GM23248 (cell line): ENCODE measurements around the gene CCDC117. TPM values are rescaled to one million over a fixed set of nuclear protein-coding genes. Genes with fewer than 3 reads are reported as not detected.

ENCODE experiments used
- DNase-seq: peaks from one replicate; pipeline ENCODE4 v3.0.0-alpha.2; 2015
- H2AFZ ChIP-seq: fragments of 200-600 bp; sonication (generic); 2 replicates; pipeline ENCODE4 v1.6.1; 2016; ENCODE audit warnings: antibody characterized with exemption
- H3F3A ChIP-seq: fragments of 200-600 bp; sonication (generic); 2 replicates; pipeline ENCODE4 v1.6.1; 2016; ENCODE audit warnings: mild to moderate bottlenecking, antibody characterized with exemption, mixed run types; ENCODE audit not compliant: insufficient read depth
- H3K27ac ChIP-seq: fragments of 200-600 bp; sonication (generic); 2 replicates; pipeline ENCODE4 v1.5.1; 2016; ENCODE audit warnings: mild to moderate bottlenecking
- H3K27me3 ChIP-seq: fragments of 200-600 bp; sonication (generic); replicated peaks from 2 replicates; pipeline ENCODE4 v1.6.1; 2016; ENCODE audit warnings: mild to moderate bottlenecking; ENCODE audit not compliant: insufficient read depth
- H3K36me3 ChIP-seq: fragments of 200-600 bp; sonication (generic); 2 replicates; pipeline ENCODE4 v1.6.1; 2016; ENCODE audit warnings: low read depth, mild to moderate bottlenecking
- H3K4me1 ChIP-seq: fragments of 200-600 bp; sonication (generic); 2 replicates; pipeline ENCODE4 v1.6.1; 2016; ENCODE audit warnings: mild to moderate bottlenecking; ENCODE audit not compliant: insufficient read depth
- H3K4me2 ChIP-seq: fragments of 200-600 bp; sonication (generic); one replicate; pipeline ENCODE4 v1.6.1; 2016; ENCODE audit warnings: mild to moderate bottlenecking; ENCODE audit not compliant: unreplicated experiment
- H3K4me3 ChIP-seq: fragments of 200-600 bp; sonication (generic); 2 replicates; pipeline ENCODE4 v1.5.1; 2016; ENCODE audit warnings: mild to moderate bottlenecking
- H3K79me2 ChIP-seq: fragments of 200-600 bp; sonication (generic); 2 replicates; pipeline ENCODE4 v1.6.1; 2016; ENCODE audit warnings: mild to moderate bottlenecking; ENCODE audit not compliant: insufficient read depth
- H3K9ac ChIP-seq: fragments of 200-600 bp; sonication (generic); 2 replicates; pipeline ENCODE4 v1.6.1; 2016; ENCODE audit warnings: mild to moderate bottlenecking
- H3K9me2 ChIP-seq: fragments of 200-600 bp; sonication (generic); 2 replicates; pipeline ENCODE4 v1.6.1; 2016; ENCODE audit warnings: mixed run types, mild to moderate bottlenecking, moderate library complexity; ENCODE audit not compliant: insufficient read depth
- H3K9me3 ChIP-seq: fragments of 200-600 bp; sonication (generic); one replicate; pipeline ENCODE4 v1.6.1; 2017; ENCODE audit warnings: low read depth
- H4K20me1 ChIP-seq: fragments of 200-600 bp; sonication (generic); 2 replicates; pipeline ENCODE4 v1.6.0; 2016; ENCODE audit not compliant: insufficient read depth
- EZH2 ChIP-seq: fragments of 200-600 bp; sonication (generic); IDR thresholded peaks from 2 replicates; pipeline ENCODE4 v1.6.1; 2018; ENCODE audit warnings: antibody characterized with exemption, mild to moderate bottlenecking; ENCODE audit not compliant: insufficient read depth, poor library complexity, severe bottlenecking
- EZH2phosphoT487 ChIP-seq: fragments of 200-600 bp; sonication (generic); IDR thresholded peaks from 2 replicates; pipeline ENCODE4 v1.6.1; 2018; ENCODE audit warnings: antibody characterized with exemption, moderate library complexity, mild to moderate bottlenecking, low read depth; ENCODE audit not compliant: insufficient read depth
- WGBS, 2 experiments: methylation state at CpG; one replicate each; pipeline ENCODE4 v1.1.6; 2015 to 2017; ENCODE audit warnings: low lambda C conversion rate in 2 of 2, low coverage in 1 of 2; ENCODE audit errors: missing lambda C conversion rate in 2 of 2; 5-methylcytosine and 5-hydroxymethylcytosine counted together
- in situ Hi-C: fragments of 300-500 bp; cut with MboI; formaldehyde crosslinking; loops from 2 replicates; pipeline ENCODE4 v1.15.0; 2020
- polyA plus RNA-seq: library from polyadenylated mRNA; unstranded; fragments of >200 nt; fragmentation: Nextera tagmentation; extraction: Ambion mirVana; gene quantifications from 2 replicates; pipeline ENCODE4 v1.2.1, GENCODE V29; 2016
- total RNA-seq: library from RNA; depleted of rRNA; stranded (reverse); fragments of >200 nt; shearing (Covaris generic); gene quantifications from 2 replicates; pipeline ENCODE4 v1.2.3, GENCODE V29; 2014

Gene CCDC117
- total and polyA plus RNA-seq, 2 experiments from 2014 or later: 14.6 to 24.2 TPM

DNA sequence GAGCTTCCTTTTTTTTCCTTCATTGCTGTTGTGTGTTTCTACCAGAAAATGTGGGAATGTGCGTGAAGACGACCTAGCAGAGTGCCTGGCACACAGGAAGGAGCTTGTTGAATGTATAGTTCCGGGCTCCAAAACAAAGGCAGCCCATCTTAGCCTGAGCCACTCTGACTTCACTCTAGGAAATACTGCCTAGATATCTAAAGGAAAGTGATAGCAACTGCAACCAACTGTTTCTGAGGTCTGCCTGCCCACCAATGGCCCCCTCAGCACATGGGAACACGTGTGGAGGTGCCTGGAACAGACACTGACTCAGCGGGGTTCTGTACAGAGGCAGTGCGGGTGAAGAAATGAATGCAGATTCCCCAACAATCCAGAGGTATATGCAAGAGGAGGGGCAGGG, 42.6 kb downstream of the CCDC117 start:
- no peaks in the 10 kb centered on the region for H3K79me2 ChIP-seq
- WGBS, 2 experiments: 71 to 73% methylated on average over 6 of the region's 6 CpGs

DNA sequence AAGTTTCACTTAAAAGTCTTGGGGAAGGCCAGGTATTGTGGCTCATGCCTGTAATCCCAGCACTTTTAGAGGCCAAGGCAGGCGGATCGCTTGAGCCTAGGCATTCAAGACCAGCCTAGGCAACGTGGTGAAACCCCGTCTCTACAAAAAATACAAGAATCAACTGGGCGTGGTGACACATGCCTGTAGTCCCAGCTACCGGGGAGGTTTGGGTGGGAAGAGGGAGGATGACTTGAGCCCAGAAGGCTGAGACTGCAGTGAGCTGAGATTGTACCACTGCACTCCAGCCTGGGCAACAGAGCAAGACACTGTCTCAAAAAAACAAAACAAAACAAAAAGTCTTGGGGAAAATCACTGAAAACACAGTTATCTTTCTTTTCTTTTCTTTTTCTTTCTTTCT, 43.2 kb downstream of the CCDC117 start:
- H3K9me3 ChIP-seq: no peaks in the 10 kb centered on the region
- H3K9ac ChIP-seq: no peak overlapping the region
- no peaks in the 10 kb centered on the region; the same call in 1 of the 2 replicates for H3K4me1 ChIP-seq
- no peak for TF ChIP-seq EZH2phosphoT487
- no peak for TF ChIP-seq EZH2
- H3K27me3 ChIP-seq: no peaks in the 10 kb centered on the region
- no peaks in the 10 kb centered on the region for H3F3A ChIP-seq
- DNase-seq: no peak
- no peak overlapping the region for H3K4me2 ChIP-seq
- no peaks in the 10 kb centered on the region for H3K9me2 ChIP-seq
- WGBS, 2 experiments: 62 to 67% methylated on average over 6 of the region's 6 CpGs
- H3K27ac ChIP-seq: no peak overlapping the region
- in situ Hi-C loops: no loop called here
- no peaks in the 10 kb centered on the region for H3K79me2 ChIP-seq
- no peaks in the 10 kb centered on the region for H3K36me3 ChIP-seq
- no peak overlapping the region for H2AFZ ChIP-seq
- H3K4me3 ChIP-seq: no peak overlapping the region
- no peaks in the 10 kb centered on the region for H4K20me1 ChIP-seq

More for the DNA sequence above, 42.6 kb downstream of the CCDC117 start:
- Histone ChIP-seq H3K9me3 (no peaks in the 10 kb centered on the region), H3K9ac (no peak overlapping the region), H4K20me1 (no peaks in the 10 kb centered on the region), H3K4me1 (no peaks in the 10 kb centered on the region; the same call in 1 of the 2 replicates), H3K27ac (no peak overlapping the region), H3F3A (no peaks in the 10 kb centered on the region), H2AFZ (no peak overlapping the region), H3K27me3 (no peaks in the 10 kb centered on the region), H3K36me3 (no peaks in the 10 kb centered on the region), H3K4me2 (no peak overlapping the region), H3K4me3 (no peak overlapping the region), H3K9me2 (no peaks in the 10 kb centered on the region)
- in situ Hi-C loops: no loop called here
- DNase-seq: no peak
- TF ChIP-seq EZH2phosphoT487: no peak
- no peak for TF ChIP-seq EZH2

DNA sequence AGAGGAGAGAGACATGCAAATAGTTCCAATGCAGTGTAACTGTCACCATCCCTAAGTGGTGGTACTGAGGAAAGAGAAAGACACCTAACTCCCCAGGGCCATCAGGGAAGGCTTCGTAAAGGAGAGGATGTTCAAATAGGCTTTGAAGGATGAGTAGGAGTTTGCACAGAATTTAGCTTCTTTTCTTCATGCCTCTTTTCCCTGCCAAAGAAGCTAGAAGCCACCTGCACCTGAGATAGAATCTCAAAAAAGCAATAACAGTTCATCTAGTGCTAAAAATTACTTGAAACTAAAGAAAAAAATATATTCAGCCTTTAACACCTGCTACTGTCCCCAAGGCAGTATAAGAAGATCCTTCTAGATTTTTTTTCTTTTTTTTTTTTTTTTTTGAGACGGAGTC, 44.6 kb downstream of the CCDC117 start:
- Histone ChIP-seq H3K27ac (no peak overlapping the region), H3K9me3 (no peaks in the 10 kb centered on the region), H3K36me3 (no peaks in the 10 kb centered on the region), H3K79me2 (no peaks in the 10 kb centered on the region), H4K20me1 (no peaks in the 10 kb centered on the region), H3K27me3 (no peaks in the 10 kb centered on the region), H3K4me1 (no peaks in the 10 kb centered on the region), H3K9ac (no peak overlapping the region), H3F3A (no peaks in the 10 kb centered on the region), H3K4me3 (no peak overlapping the region), H2AFZ (no peak overlapping the region), H3K9me2 (no peaks in the 10 kb centered on the region), H3K4me2 (no peak overlapping the region)
- 87 to 90% methylated on average over 2 of the region's 2 CpGs for whole genome bisulfite sequencing, 2 experiments
- DNase-seq: no peak
- no peak for TF ChIP-seq EZH2
- no peak for TF ChIP-seq EZH2phosphoT487
- in situ Hi-C loops: no loop called here

DNA sequence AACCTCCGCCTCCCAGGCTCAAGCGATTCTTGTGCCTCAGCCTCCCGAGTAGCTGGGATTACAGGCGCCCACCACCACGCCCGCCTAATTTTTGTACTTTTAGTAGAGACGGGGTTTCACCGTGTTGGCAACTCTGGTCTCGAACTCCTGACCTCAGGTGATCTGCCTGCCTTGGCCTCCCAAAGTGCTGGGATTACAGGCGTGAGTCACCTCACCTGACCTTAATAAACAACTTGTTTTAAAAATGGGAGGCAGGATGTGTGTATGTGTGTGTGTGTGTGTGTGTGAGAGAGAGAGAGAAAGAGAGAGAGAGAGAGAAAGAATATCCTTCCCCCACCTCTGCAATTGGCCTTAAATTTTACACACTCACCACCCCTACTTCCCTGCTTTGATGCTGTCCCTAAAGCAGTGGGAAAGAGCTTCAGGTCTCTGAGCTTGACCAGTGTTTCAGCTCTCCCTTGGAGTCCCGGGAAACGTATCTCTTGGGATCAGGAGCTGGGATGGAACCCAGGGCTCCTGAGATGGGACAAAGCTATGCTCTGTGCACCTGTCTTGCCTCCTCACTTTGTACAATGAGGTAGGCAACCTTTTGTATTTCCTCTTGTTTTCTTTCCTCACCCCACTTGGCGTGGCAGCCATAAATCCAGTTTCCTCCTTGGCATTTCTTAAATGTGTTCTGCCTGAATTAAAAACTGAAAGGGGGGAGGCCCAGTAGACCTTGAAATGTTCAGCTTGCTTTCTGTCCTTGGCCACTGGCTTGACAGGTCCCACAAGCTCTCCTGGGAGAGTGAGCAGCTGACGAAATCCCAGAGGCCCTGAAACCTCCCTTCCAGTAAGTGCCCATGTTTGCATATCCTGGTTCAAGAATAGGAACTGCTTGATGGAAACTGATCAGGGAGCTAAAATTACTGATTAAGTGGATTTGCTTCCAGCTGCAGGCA, 45.7 kb downstream of the CCDC117 start:
- WGBS, 2 experiments: 91 to 96% methylated on average over 14 of the region's 14 CpGs
- in situ Hi-C loops: no loop called here
- no peaks in the 10 kb centered on the region for H3K27me3 ChIP-seq

More for the DNA sequence above, 45.7 kb downstream of the CCDC117 start:
- Histone ChIP-seq H3K4me1 (no peaks in the 10 kb centered on the region), H3K36me3 (no peaks in the 10 kb centered on the region), H3K9me2 (no peaks in the 10 kb centered on the region), H3K27ac (no peak overlapping the region), H4K20me1 (no peaks in the 10 kb centered on the region), H3K9ac (no peak overlapping the region), H3F3A (no peaks in the 10 kb centered on the region), H3K79me2 (no peaks in the 10 kb centered on the region), H2AFZ (no peak overlapping the region), H3K4me3 (no peak overlapping the region), H3K9me3 (no peaks in the 10 kb centered on the region), H3K4me2 (no peak overlapping the region)
- no peak for TF ChIP-seq EZH2phosphoT487
- DNase-seq: no peak
